C4-2B (cell line): ENCODE data around the gene XXYLT1.

Experiments used
- ZFX ChIP-seq: fragments of 450-650 bp; IDR thresholded peaks from 2 replicates; pipeline ENCODE4 v1.6.1; 2017
- TF ChIP-seq, protein P1 (sequence below): fragments of 450-650 bp; conservative IDR thresholded peaks from 2 replicates; pipeline ENCODE4 v1.5.1; 2017; ENCODE audit warnings: mild to moderate bottlenecking

- TF ChIP-seq, protein P1, sequence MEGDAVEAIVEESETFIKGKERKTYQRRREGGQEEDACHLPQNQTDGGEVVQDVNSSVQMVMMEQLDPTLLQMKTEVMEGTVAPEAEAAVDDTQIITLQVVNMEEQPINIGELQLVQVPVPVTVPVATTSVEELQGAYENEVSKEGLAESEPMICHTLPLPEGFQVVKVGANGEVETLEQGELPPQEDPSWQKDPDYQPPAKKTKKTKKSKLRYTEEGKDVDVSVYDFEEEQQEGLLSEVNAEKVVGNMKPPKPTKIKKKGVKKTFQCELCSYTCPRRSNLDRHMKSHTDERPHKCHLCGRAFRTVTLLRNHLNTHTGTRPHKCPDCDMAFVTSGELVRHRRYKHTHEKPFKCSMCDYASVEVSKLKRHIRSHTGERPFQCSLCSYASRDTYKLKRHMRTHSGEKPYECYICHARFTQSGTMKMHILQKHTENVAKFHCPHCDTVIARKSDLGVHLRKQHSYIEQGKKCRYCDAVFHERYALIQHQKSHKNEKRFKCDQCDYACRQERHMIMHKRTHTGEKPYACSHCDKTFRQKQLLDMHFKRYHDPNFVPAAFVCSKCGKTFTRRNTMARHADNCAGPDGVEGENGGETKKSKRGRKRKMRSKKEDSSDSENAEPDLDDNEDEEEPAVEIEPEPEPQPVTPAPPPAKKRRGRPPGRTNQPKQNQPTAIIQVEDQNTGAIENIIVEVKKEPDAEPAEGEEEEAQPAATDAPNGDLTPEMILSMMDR, result no peak
- no peak for TF ChIP-seq ZFX
Measured at GRCh38 chr3:195254454-195255175, 16.3 kb downstream of the XXYLT1 start.
